ENCODE results near the gene NEB. TPM values are rescaled to one million over a fixed set of nuclear protein-coding genes. Genes with fewer than 3 reads are reported as not detected.

The NEB gene
- polyA plus RNA-seq, 2 of the 4 experiments (the other 2 are of a cell fraction) = 0.67 to 4.4 TPM

- CTCF ChIA-PET = interaction anchor here (0.7 kb wide), 1 partner anchor 380 kb away, joined by 4 read pairs; no protein-coding TSS in a partner anchor
- no peak overlapping the region for H3K4me3 ChIP-seq
- ATAC-seq (no peak), FAIRE-seq (no peak), DNase-seq (ENCODE audit: low read depth in 1 of 2, low spot score in 1 of 2) (no peak)
- no peak overlapping the region for H3K4me2 ChIP-seq
- no peaks in the 10 kb centered on the region; the same call in 2 of the 3 replicates for H3K9me3 ChIP-seq
- no peak overlapping the region for H3K27ac ChIP-seq
- TF ChIP-seq CTCF (IDR thresholded peaks at IDR 0.05) (no peak), MAZ (IDR thresholded peaks at IDR 0.05; ENCODE audit: borderline replicate concordance, low read depth, low read length) (no peak), HES2 (IDR thresholded peaks at IDR 0.05) (no peak), ZC3H11A (IDR thresholded peaks at IDR 0.05) (no peak), NR3C1 (IDR thresholded peaks at IDR 0.05) (no peak), CHD4 (IDR thresholded peaks at IDR 0.05; ENCODE audit: borderline replicate concordance) (no peak), HOXA7 (CRISPR knock-in tag; IDR thresholded peaks at IDR 0.05) (no peak), MAX (IDR thresholded peaks at IDR 0.05) (no peak), SREBF2 (IDR thresholded peaks at IDR 0.05) (no peak), HOXB5 (CRISPR knock-in tag; IDR thresholded peaks at IDR 0.05) (no peak), RCOR1 (IDR thresholded peaks at IDR 0.05; ENCODE audit: low read depth, low read length) (no peak), RARB (CRISPR knock-in tag; IDR thresholded peaks at IDR 0.05) (no peak), FOSL2 (IDR thresholded peaks at IDR 0.05) (no peak), FOSL2 (CRISPR knock-in tag; IDR thresholded peaks at IDR 0.05) (no peak), TP53 (CRISPR knock-in tag; IDR thresholded peaks at IDR 0.05) (no peak), HOXB13 (CRISPR knock-in tag; IDR thresholded peaks at IDR 0.05; ENCODE audit: low read depth) (no peak), HEYL (CRISPR knock-in tag; IDR thresholded peaks at IDR 0.05) (no peak), KDM5A (IDR thresholded peaks at IDR 0.05) (no peak), FOXS1 (CRISPR knock-in tag; IDR thresholded peaks at IDR 0.05) (no peak), ESRRA (IDR thresholded peaks at IDR 0.05; ENCODE audit: borderline replicate concordance, low read length) (no peak), POLR2AphosphoS2 (conservative IDR thresholded peaks at IDR 0.05; ENCODE audit: low read length) (no peak)
- no peaks in the 10 kb centered on the region for H3K4me1 ChIP-seq
- POLR2A ChIA-PET = no interaction called here
Measured at GRCh38 chr2:151556121-151556520, 178.2 kb downstream of the NEB start.

GRCh38 chr2:151552287-151552686 is 182.0 kb downstream of the NEB start:
- 52% methylated on average over 5 of the region's 5 CpGs for WGBS (ENCODE audit: missing lambda C conversion rate)
- FAIRE-seq (no peak), ATAC-seq (no peak), DNase-seq (ENCODE audit: low read depth in 1 of 2, low spot score in 1 of 2) (no peak)
- POLR2A ChIA-PET = no interaction called here
- CTCF ChIA-PET = interaction anchor here (1.0 kb wide), 1 partner anchor 19 kb away, joined by 3 read pairs; no protein-coding TSS in a partner anchor
- TF ChIP-seq CTCF (IDR thresholded peaks at IDR 0.05) = no peak
- no peak for TF ChIP-seq ATOH8 (CRISPR knock-in tag; IDR thresholded peaks at IDR 0.05; ENCODE audit: low read depth)
- H3K27ac ChIP-seq = no peak overlapping the region
- H3K9me3 ChIP-seq = no peaks in the 10 kb centered on the region
- H3K4me3 ChIP-seq = no peak overlapping the region
- no peak overlapping the region for H3K4me2 ChIP-seq
- no peaks in the 10 kb centered on the region for H3K4me1 ChIP-seq
